OCI-M2 (cell line): Measurements from ENCODE around the gene FRAS1.
"Not testable (repeated sequence)": the region's sequence is repeated elsewhere in the genome, so short reads cannot be mapped to it uniquely, and the experiment has no call there.

Experiments
- DNase-seq: peaks from one replicate; lab custom pipeline; 2025; ENCODE audit not compliant: unreplicated experiment; lab: John Stamatoyannopoulos, UW

Gene FRAS1

DNA sequence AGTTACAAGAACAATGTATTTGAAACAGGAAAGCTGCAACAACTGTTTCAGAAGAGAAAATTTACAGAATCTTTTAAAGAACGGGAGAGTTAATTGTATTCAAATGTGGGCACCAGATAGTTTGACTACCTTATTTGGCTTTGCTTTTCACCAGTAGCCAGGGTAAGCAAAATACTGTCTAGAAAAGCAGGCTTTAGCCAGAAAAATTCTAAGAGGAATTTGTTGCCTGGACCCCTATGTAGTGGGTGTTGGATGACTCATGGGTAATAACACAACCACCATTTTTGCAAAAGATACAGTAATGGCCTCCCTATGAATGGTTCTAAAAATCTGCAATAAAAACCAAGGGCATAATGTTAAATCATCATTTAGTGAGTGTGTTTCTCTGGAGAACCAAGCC, 261.0 kb downstream of the FRAS1 start:
- DNase-seq, result no peak

DNA sequence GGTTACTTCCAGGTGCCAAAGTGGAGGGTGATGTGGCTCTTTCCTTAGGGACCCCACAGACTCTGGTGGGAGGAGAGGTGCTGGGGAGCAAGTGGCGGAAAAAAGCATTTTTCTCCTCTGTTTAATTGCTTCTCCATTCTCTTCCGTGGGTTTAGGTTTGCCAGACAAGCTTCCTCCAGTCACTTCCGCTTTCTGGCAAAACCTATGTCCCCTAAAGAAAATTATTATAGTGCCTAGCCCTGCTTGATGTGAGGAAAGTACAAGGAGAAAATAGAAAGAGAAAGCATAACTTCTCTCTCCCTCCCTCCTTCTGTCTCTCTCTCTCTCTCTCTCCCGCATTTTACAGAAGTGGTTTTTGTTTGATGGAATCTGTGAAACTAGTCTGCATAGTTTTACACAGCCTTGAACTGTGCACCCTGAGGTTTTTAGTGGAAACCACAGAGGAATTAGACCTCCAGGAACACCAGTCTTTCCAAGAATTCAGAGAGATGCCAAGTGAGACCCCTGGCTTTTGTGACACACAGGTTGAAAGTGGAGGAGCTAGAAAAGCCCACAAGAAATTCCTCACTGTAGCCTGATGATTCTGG, 263.3 kb downstream of the FRAS1 start:
- no peak for DNase-seq

DNA sequence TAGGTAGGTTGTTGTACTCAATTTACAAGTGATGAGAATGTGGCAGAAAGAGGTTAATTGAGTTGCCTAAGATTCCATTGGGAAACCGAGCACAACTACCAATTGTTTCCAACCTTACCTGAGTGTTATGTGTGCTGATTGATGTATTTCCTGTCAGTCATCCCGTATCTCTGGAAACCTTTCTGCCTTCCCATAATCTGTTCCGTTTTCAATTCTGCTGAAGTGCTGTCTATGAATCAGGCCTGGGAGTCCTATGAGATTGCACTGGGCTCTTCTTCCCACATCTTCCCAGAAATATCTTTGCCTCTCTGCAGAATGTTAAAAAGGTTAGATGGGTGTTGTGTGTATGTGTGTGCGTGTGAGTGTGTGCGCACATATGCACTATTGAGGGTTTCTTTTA, 264.9 kb downstream of the FRAS1 start:
- DNase-seq, result no peak

DNA sequence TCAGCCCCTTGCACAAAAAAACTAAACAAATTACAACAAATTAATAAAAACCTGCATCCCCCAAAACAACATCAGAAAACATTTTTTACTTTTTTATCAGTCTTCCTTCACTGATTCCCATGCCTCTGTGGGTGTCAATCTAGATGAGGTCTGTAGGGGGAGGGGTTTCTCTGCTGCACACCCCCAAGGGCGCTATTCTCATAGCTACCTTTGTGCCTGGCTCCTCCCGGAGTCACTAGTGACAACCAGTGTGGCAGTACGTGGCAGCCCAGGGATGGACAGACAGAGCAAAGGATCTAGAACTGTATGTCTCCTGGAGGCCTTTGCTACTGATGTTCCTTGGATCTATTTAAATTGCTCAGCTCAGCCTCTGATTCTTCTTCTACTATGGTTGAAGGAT, 266.3 kb downstream of the FRAS1 start:
- DNase-seq, result no peak

DNA sequence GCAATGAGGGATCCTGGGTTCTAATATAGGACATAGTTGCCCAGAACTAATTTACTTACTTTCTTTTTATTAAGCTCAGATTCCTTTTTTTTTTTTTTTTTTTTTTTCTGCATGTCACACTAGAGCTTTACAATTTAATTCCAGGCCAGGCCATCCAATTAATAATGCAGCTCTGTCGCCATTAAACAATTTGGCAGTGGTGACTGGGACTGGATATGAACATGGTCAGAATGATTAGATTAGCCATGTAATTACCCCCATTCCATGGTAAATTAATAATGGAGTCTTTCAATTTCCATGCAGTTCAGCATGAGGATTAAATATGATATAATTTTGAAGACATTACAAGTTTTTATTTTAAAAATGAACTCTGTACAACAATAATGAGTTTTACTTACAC, 267.5 kb downstream of the FRAS1 start:
- DNase-seq, result no peak

DNA sequence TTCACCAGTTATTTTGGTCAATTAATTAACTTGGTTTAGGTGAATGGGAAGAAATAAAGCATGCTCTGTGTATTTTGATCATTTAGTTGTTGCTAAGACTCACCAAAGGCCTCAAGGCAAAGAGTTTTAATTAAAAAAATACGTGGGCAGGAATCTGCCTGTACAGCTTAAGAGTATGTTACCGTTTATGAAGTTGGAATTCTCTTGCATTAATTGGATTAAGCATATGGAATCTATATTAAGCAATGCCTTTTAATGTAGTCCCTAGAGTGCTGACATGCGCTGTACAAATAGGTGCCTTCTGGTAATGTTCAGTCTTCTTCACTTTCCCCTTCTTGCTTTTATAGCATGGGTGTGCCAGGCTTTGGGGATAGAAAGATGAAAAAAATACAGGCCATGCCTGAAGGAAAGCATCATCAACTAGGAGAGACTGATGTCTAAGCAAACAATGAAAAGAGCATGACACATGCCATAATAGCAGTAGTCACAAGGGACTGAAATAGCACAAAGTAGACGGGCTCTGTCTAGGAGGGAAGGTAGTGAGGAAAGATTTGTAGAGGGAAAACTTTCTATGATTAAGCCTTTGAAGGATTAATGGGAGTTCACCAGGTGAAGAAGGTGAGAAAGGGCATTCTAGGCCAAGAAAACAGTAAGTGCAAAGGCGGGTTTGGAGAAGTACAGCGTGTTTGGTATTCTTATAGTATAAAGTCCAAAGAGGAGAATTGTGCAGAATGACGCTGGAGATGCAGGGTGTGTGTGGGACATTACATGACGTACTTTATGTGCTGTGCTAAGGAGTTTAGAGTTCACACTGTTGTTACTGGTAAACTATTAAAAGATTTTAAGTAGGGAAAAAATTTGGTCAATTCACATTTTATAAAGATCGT, 268.4 kb downstream of the FRAS1 start:
- no peak for DNase-seq

DNA sequence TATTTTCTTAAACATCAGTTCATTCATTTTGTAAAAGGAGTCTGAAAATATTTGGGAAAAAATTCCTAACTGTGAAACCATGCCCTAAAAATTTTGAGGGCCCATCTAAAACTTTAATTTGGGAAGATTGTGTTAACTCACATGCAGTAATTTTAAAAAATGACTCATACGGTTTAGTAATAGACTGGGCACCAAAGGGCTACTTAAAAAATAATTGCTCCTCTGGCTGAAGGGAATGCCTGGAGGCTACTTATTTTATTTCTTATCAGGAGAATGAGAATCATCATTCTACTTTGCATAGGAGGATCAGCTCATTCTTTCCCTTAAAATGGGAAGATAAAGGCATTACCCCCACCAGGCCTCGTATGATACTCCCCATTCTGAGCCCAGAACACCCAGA, 271.5 kb downstream of the FRAS1 start:
- DNase-seq, result not testable (repeated sequence)

DNA sequence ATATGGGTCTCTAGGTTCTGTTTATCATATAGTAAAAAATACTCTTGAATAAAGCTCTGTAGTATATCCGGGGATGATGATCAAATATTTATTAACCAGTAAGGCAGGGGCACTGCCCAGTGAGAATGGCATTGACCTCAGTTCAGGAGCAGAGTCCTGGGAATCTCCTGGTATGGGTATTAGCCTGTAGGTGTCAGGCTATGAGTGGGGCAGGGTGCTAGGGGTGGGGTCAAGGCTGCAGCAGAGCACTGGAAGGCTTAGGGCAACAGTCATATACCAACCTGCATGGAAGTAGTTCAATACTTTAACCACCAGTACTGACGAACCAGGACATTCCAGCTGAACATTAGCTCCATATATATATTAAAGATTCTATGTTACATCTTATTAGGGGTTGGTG, 274.1 kb downstream of the FRAS1 start:
- no peak for DNase-seq

DNA sequence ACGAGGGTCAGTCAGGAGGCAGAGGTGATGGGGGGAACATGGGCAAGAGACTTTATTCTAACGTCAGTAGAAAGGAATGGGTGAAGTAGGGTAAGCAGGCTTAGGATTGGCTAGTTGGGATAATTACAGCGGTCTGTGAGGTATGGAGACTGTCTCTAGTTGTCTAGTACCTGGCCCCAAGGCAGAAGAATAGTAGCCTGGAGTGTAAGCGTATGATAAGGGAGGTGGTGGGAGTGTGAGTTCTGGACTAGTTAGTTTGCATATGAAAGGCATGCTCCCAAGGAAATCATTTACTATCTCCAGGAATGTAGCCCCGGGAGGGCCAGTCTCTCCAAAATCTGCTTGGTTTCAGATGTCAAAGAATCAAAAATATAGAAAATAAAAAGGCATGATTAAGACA, 274.8 kb downstream of the FRAS1 start:
- DNase-seq, result no peak

DNA sequence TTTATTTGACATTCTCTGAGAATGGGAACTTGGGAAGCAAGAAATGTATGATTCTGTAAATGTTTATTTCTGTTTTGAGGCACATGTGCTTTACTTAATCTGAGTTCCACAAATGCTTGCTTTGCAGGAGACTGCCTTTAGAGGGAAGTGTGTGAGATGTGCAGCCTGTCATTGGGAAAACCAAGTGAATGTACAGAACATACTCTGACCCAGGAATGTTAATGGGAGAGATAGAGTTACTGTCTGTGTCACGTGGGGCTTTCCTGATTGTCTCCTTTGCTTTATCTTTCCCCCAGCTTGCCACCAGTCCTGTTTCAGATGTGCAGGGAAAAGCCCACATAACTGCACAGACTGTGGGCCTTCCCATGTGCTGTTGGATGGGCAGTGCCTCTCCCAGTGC, 275.9 kb downstream of the FRAS1 start:
- DNase-seq, result no peak

DNA sequence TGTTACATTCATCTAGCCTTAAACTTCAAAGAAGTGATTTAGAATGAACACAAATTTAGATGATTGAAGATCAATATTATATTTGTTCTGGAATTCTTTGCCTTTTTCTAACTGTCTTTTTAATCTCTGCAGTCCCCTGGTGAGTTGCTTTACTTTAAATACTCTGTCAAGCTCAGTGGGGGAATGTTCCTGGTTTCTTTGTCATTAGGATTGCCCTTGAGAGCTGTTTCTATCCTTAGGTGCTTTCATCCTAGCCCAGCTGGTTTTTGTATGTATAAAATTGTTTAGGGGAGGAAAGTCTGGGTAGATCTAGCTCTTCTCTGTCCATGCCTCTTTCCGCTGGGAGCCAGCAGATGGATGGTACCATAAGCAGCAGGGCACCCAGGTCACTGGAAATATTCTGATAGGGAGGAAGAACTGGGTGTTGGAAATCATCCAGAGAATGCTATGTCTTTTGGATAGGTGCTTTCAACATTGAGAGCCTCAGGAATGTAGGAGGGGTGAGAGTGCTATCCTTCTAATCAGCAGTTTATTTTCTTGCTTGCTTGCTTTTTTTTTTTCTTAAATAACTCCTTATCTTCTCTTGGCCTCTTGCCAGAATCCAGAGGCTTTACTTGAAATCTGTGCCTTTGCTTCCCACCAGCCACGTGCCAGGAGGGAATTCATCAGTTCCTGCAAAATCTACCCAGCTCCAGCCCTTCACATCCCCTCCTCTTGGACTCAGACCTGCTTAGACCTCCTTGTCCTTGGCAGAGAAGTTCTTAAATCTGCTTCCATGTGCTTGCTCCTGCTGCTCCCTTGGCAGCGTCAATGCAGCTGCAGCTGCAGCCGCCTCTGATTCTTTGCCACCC, 279.2 kb downstream of the FRAS1 start:
- no peak for DNase-seq

DNA sequence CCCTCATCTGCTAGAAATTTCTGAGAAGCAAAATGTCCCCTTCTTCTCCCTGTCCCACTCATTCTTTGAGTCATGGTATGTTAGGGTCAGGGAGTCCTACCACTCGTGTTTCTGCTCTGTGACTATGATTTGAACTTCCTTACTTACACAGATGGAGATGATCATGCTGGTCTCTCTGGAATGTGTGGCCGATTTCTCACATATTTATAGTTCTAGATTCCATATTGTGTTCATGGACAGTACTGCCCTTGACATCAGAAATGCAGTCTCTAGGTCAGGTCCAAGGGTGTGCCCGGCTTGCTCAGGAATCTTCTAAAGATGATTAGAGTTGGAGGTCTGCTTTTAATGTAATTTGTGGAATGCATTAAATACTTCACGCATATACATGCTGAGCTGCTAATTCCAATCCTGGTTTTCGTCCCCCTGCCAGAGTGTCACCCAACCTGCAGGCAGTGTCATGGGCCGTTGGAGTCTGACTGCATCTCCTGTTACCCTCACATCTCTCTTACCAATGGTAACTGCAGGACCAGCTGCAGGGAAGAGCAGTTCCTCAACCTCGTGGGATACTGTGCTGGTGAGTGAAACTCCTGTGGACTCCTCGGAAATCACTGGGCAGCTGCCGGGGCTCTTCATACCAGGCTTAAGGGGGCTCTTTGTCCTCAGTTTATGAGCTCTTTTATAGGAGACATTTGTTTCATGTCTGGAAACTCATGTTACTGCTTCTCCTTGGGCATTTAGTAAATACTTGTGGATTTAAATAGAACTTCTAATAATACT, 280.3 kb downstream of the FRAS1 start:
- DNase-seq, result no peak

DNA sequence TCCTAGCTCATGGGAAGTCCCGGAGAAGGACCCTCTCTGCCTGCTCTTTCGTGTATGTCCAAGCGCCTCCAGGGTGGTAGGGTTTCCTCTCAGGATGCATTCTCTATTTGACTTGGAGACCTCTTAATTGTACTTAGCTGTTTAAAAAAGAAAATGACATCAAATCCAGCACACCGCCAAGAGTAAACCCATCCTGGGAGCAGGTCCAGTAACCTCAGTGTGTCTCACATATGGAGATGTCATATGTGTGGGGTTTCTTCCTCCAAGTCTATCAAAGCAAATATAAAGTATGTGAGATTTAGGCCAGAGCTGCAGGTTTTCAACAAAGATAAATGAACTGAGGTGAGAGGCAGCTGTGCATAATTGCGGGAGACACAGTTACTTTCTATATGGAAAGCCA, 285.0 kb downstream of the FRAS1 start:
- DNase-seq, result no peak

DNA sequence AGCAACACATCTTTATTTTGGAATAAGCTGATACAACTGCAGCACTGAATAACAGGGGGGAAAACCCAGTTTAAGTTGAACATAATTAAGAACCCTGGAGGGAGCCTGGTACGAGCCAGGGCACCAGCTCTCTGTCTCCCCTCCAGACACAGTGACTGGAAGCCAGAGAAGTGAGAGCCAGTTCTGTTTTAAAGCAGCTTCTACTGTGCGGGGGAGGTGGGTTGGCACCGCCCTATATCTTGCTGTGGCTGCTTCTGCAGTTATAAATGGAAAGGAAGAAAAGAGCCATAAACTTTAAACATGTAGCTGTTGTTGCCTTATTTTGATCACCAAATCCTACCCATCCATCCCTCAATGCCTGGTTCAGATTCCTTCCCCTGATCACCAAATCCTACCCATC, 286.6 kb downstream of the FRAS1 start:
- DNase-seq, result no peak

DNA sequence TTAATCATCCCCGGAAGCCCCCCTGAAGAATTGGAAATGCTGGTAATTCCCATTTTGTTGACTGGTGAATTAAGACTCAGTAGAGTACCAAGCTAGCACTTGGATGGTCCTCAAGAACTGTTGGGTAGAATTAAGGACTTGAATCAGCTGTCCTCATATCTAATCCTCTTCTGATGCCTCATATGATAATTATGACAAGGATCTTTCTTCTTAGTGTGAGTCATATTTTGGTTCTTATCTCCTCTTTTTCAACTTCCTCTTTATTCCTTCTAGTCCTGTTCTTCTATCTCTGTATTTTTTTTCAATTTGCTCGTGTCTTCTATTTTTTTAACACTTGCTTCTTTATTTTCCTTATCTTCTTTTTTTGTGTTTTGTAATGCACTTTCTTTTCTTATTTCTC, 288.1 kb downstream of the FRAS1 start:
- no peak for DNase-seq

DNA sequence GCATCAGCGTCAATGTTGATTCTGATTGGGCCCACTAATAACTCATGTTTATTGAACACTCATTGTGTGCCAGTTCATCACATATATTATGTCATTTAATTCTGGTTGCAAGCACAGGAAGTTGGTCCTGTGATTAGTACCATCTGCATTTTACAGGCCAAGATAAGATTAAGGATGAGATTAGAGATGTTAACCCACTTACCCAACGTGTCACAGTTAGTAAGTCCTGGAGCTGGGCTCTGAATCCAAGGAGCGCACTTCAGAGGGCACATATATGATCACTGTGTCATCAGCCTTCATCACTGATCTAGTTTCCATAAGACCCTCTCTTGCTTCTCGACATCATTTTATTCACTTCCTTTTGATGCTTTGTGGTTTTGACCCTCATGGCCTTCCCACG, 289.1 kb downstream of the FRAS1 start:
- no peak for DNase-seq

DNA sequence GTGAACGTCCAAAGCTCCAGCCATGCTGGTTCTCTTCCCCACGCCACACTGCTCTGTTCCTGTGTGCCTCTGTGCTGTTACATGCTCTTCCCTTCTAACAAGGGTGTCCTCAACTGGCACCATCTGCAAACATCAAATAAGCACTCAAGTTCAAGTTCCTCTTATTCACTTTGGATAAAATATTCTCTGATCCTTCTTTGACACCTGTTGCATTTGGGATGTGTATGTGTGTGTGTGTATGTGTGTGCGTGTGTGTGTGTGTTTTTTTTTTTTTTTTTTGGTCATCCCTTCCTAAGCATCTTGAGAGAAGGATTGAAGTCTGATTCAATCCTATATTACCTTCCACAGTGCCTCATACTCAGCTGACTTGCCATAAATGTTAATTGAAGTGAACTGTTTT, 290.4 kb downstream of the FRAS1 start:
- no peak for DNase-seq

DNA sequence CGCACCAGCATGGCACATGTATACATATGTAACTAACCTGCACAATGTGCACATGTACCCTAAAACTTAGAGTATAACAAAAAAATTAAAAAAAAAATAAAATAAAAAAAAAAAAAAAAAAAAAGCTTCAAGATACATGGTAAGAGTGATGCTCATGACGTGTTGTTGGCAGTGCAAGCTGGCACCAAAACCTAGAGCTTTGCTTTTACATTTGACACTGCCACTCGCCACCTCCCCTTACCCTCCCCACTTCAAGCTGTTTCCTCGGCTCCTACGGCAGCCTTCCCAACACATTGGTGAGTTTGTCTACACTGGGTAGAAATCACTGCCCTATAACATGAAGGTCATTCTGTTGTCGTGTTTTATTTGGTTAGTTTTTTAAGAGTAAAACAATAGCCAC, 296.8 kb downstream of the FRAS1 start:
- DNase-seq, result no peak

DNA sequence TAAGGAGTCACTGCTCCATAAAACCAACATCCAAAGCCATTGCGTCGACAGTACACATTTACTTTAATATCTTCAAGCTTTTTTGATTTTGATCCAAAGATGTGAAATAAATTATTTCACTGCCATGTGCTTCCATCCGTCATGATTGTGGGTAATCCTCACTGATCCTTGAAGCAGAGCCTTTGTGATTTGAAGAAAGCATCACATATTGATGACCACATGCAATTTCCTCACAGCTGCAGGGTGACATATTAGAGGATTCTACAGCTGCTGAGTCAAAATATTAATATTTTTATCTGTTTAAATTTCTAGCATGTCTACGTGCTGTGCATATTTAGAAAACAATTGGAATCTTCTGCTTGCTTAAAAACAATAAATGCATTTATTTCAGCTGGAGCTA, 297.7 kb downstream of the FRAS1 start:
- DNase-seq, result no peak

DNA sequence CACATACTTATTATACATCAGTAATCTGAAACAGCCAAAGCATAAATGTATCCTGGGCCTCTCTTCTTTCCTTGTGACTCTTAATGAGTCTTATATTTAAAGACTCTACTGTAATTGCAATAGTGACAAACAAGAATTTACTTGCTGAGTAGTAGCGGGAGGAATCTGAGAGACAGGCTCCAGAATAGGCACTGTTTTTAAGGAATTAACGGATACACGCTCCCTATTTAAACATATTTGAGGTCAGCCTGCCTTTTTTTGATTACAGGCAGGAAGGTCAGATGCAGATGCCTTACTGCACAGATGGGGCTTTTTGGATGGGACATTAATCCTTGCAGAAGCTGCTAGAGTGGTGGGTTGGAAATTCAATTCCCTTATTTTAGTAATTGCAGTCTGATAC, 298.2 kb downstream of the FRAS1 start:
- DNase-seq, result no peak

DNA sequence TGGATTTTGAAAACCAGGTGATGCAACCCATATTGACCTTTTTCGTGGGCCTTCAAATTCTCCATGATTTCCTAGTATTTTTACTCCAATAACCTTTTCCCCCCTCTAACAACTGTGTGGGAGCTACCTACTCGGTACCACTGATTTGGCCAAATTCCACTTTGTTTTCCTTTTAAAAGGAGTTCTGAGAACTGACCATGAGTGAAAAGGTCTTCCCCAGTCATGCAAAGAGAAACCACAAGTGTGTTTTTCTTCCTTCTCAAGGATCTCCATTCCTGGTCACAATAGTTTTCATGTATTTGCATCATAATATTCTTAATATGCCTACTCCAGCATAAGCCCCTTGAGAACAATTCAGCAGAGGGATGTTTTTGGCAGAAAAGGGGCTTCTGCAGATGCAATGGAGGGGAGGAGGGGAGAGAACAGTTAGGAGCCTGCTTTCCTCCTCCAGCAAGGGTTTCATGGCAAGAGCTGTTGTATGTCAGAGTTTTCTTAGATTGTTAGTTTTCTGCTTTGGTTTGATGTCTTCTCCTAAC, 299.2 kb downstream of the FRAS1 start:
- DNase-seq, result no peak
